Left lung (tissue), 10 donors: ENCODE measurements around the gene HORMAD2. TPM values are rescaled to one million over a fixed set of nuclear protein-coding genes. Genes with fewer than 3 reads are reported as not detected.

Experiments
- ATAC-seq: fragments of 200-7000 bp; cut with Tn5 transposase; one replicate; pipeline ENCODE4 v1.9.1; 2020; ENCODE audit warnings: moderate library complexity
- DNase-seq, 4 donors: peaks; one replicate each; pipeline ENCODE4 v3.0.0-alpha.2; 2013 to 2020
- H3K27ac ChIP-seq, 2 donors: fragments of 200-600 bp; sonication (generic) in 1 of 2; one replicate each; pipeline versions ENCODE4 v1.5.0 to v1.8.0; 2020 to 2021
- H3K27me3 ChIP-seq, 2 donors: fragments of 200-600 bp; sonication (generic) in 1 of 2; one replicate each; pipeline versions ENCODE4 v1.5.0 to v1.8.0; 2020 to 2021
- H3K36me3 ChIP-seq, 2 donors: fragments of 200-600 bp; sonication (generic) in 1 of 2; one replicate each; pipeline versions ENCODE4 v1.5.0 to v1.8.0; 2020 to 2021
- H3K4me1 ChIP-seq, 2 donors: fragments of 200-600 bp; one replicate each; pipeline ENCODE4 v1.8.0; 2021
- H3K4me3 ChIP-seq, 2 donors: fragments of 200-600 bp; sonication (generic) in 1 of 2; one replicate each; pipeline versions ENCODE4 v1.5.0 to v1.8.0; 2020 to 2021; ENCODE audit warnings: mild to moderate bottlenecking in 1 of 2
- H3K9me3 ChIP-seq, 2 donors: fragments of 200-600 bp; sonication (generic) in 1 of 2; one replicate each; pipeline versions ENCODE4 v1.5.0 to v1.8.0; 2020 to 2021
- intact Hi-C, 2 donors: fragments of 100-400 bp; cut with DNase I; formaldehyde crosslinking; loops; one replicate each; pipeline versions ENCODE4 v1.11.2 to v1.14.2; 2022
- polyA plus RNA-seq, 6 donors: library from polyadenylated mRNA; unstranded; fragments of 120-200 nt; gene quantifications; one replicate each; pipeline ENCODE4 v1.2.1, GENCODE V29; 2013; ENCODE audit not compliant: insufficient read length in 6 of 6
- total RNA-seq, 2 donors: library from RNA; stranded (reverse); fragmentation: NEBNext Ultra II Directional; extraction: Animal tissue kit (Norgen Biotek cat#: 25700); gene quantifications; one replicate each; pipeline ENCODE4 v1.2.1, GENCODE V29; 2021
- TF ChIP-seq, protein P1 (sequence below), 2 donors: fragments of 200-600 bp; sonication (generic) in 1 of 2; IDR thresholded peaks; one replicate each; pipeline versions ENCODE4 v1.5.0 to v1.8.0; 2021; ENCODE audit warnings: antibody characterized with exemption in 2 of 2
- donor health status: DM: no; HTN: yes; CAD: no.
- donor health status: DM: no; HTN: no; CAD: no.

The HORMAD2 gene
- total and polyA plus RNA-seq, 8 donors = 0.13 to 0.74 (median 0.20) TPM; not detected in 2

DNA sequence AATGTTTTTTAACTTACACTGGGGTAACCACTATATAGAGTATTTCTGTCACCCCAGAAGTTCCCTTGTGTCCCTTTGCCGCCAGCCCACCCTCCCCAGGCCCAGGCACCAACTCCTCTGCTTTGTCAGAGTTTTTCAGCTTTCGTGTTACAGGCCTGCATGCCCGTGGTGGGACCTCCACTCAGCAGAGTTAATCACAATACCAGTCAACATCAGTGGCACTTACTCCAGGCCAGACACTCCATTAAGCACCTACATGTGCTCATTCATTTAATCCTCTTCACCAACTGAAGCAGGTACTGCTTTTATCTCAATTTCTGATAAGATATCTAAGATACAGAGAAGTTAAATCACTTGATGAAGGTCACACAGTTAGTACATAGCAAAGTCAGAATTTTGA lies 103.0 kb downstream of the HORMAD2 start:
- H3K4me1 ChIP-seq = peaks cover 4 to 18% of the 10 kb centered on the region in 2 donors
- no peaks in the 10 kb centered on the region for H3K36me3 ChIP-seq
- H3K27me3 ChIP-seq = no peaks in the 10 kb centered on the region
- intact Hi-C loops = no loop called here
- no peak overlapping the region for H3K27ac ChIP-seq
- H3K4me3 ChIP-seq = no peak overlapping the region
- TF ChIP-seq, protein P1, sequence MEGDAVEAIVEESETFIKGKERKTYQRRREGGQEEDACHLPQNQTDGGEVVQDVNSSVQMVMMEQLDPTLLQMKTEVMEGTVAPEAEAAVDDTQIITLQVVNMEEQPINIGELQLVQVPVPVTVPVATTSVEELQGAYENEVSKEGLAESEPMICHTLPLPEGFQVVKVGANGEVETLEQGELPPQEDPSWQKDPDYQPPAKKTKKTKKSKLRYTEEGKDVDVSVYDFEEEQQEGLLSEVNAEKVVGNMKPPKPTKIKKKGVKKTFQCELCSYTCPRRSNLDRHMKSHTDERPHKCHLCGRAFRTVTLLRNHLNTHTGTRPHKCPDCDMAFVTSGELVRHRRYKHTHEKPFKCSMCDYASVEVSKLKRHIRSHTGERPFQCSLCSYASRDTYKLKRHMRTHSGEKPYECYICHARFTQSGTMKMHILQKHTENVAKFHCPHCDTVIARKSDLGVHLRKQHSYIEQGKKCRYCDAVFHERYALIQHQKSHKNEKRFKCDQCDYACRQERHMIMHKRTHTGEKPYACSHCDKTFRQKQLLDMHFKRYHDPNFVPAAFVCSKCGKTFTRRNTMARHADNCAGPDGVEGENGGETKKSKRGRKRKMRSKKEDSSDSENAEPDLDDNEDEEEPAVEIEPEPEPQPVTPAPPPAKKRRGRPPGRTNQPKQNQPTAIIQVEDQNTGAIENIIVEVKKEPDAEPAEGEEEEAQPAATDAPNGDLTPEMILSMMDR (IDR thresholded peaks at IDR 0.05) = no peak
- DNase-seq (no peak), ATAC-seq (no peak)
- no peaks in the 10 kb centered on the region for H3K9me3 ChIP-seq

DNA sequence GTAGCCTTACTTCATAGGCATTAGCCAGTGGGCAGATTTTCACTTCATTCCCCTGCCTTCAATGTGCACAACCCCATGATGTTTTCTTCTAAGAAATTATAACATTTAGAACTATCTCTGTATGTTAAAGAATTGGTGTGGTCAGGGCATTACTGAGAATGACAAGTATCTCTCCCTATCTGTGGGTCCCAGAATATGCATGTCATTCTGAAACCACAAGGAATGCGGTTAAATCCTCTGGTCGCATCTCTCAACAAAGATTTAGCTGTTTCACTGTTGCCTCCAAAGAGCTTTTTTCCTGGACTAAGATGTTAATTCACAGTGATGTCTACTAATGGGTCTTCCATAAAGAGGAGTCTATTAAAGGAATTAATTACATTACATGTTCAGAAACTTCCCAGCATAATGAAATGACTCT lies 103.6 kb downstream of the HORMAD2 start:
- intact Hi-C loops = no loop called here

DNA sequence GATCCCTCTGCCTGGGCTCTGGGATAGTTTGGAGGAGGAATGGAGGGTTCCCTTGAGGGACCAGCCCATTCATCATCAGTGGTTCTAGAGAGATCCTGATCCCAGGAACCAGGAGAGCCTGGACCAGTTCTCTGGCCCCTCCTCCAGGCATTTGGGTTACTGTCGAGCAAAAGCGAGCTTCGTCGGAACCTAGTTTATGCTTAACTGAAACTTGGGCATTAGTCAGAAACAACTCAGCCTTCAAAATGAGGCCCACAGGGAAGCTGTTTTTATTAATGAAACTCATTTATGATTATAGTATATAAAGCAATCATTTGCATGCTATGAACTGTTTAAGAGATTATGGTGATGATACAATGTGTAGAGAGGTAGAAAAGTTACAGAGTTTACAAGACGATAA lies 104.9 kb downstream of the HORMAD2 start:
- Histone ChIP-seq H3K27ac (no peak overlapping the region), H3K4me3 (no peak overlapping the region), H3K27me3 (no peaks in the 10 kb centered on the region), H3K9me3 (no peaks in the 10 kb centered on the region), H3K4me1 (peaks cover 6 to 18% of the 10 kb centered on the region in 2 donors), H3K36me3 (no peaks in the 10 kb centered on the region)
- DNase-seq = no peak
- no peak for ATAC-seq
- TF ChIP-seq, protein P1 (IDR thresholded peaks at IDR 0.05) = no peak
- intact Hi-C loops = no loop called here

More for the DNA sequence above, 103.6 kb downstream of the HORMAD2 start:
- no peaks in the 10 kb centered on the region for H3K27me3 ChIP-seq
- TF ChIP-seq, protein P1 (IDR thresholded peaks at IDR 0.05) = no peak
- no peak overlapping the region for H3K27ac ChIP-seq
- no peaks in the 10 kb centered on the region for H3K9me3 ChIP-seq
- DNase-seq (no peak), ATAC-seq (no peak)
- H3K36me3 ChIP-seq = no peaks in the 10 kb centered on the region
- peaks cover 6 to 18% of the 10 kb centered on the region in 2 donors for H3K4me1 ChIP-seq
- H3K4me3 ChIP-seq = no peak overlapping the region

DNA sequence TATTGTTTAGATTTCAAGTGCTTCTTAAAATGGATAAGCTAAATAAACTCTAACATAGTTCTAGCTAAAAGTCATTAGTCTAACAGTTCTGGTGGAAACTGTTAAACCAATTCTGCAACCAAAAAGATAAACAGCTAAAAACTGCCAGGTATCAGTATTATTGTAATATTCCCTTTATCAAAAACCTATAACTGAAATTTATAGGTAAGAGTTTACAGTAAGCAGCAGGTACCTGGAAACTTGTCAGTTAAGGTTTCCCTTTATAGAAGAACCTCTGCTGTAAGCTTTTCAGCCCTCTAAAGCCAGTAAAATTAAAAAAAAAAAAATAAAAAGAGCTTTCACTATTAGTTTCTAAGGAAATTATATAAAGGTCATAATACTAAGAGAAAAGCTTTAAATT lies 105.3 kb downstream of the HORMAD2 start:
- no peak overlapping the region for H3K27ac ChIP-seq
- H3K27me3 ChIP-seq = no peaks in the 10 kb centered on the region
- DNase-seq (no peak), ATAC-seq (no peak)
- intact Hi-C loops = no loop called here
- no peaks in the 10 kb centered on the region for H3K9me3 ChIP-seq
- TF ChIP-seq, protein P1 (IDR thresholded peaks at IDR 0.05) = no peak
- H3K4me1 ChIP-seq = peaks cover 6 to 19% of the 10 kb centered on the region in 2 donors
- no peak overlapping the region for H3K4me3 ChIP-seq
- no peaks in the 10 kb centered on the region for H3K36me3 ChIP-seq

DNA sequence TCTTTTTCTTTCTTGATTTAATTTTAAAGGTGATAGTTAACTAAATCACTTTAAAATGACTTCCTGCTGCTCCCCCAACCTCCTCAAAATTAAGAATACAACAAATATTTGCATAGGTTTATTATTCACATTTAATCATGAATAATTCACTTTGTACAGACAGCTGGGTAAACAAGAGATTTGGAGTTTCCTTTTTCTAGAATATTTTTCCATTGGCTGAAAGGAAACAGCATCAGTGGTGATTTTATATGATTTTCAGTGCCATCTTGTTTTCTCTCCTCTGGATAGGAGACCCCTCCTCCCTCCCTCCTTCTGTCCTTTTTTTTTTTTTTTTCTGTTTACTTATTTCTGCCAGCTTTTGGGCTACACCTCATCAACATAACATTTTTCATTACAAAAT lies 105.8 kb downstream of the HORMAD2 start:
- ATAC-seq (no peak), DNase-seq (no peak)
- H3K27ac ChIP-seq = no peak overlapping the region
- H3K27me3 ChIP-seq = no peaks in the 10 kb centered on the region
- TF ChIP-seq, protein P1 (IDR thresholded peaks at IDR 0.05) = no peak
- H3K4me1 ChIP-seq = peaks cover 6 to 24% of the 10 kb centered on the region in 2 donors
- no peaks in the 10 kb centered on the region for H3K9me3 ChIP-seq
- intact Hi-C loops = no loop called here
- no peaks in the 10 kb centered on the region for H3K36me3 ChIP-seq
- H3K4me3 ChIP-seq = no peak overlapping the region
